Measurements from ENCODE around the gene CNTNAP1.

CNTNAP1 gene

DNA sequence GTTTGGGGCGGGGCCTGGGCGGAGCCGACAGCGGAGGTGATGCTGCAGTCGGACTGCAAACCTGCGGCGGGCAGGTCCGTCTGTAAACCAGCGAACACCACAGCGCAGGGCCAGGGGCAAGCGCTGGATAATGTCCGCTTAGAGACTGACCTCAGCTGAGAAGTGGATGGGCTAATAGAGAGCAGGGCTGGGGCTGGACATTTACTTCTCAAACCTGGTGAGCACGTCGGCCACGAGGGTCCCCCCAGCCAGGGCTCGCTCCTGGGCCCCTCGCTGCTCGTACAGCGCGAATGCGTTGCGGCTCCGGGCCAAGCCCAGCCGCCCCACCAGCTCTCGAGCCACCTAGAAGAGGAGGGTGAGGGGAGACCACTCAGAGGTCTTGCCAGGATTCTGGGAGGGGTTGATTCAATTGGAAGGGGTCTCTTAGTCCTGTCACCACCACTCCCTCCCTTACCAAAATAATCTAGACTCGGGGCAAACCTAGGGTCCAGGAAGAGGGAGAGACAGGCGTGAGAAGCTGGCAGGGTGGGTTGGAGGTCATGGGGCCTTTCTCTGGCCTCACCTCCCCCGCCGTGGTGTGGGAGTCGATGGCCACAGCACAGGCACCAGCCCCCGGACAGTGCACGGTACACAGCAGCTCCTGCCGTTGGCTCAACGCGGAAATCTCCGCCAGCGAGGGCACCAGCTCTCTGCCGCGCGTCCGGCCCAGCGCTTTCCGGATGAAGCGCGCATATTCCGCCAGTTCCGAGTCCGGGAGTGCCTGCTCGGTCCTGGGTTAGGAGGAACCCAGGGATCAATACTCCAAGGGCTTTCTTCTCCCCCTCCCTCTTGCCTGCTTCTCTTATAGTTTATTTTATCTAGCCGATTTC lies 11.3 kb upstream of the CNTNAP1 start:
- DNase-seq = no peak
- no peak for ATAC-seq

GRCh38 chr17:42672038-42672437 lies 10.3 kb upstream of the CNTNAP1 start:
- DNase-seq (no peak), ATAC-seq (no peak)

DNA sequence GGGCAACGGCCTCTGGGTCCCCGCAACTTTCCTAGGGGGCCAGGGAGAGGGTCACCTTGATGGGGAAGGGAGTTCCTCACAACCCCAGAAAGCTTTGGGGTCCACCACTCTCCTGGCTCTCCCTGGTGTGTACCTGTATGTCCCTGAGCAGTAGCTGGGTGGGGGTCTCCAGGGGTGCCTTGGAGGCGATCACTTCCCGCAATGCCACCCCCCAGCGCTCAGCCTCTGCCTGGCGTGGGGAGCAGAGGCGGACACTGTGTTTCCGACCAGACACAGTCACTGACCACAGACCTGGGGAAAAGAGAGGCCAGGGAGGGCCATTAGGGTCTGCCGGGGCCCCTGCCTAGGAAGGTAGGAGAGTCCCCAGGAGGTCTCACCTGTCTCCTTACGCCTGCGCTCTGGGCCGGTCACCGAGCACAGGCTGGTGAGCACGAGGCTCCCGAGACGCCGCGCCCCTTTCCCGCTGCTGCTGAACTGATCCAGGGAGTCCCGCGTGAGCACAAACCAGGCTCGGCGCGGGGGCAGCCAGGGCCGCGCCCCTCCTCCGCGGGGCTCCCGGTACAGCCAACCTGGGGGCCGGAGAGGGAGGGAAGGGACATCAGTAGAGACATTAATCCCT lies 9.0 kb upstream of the CNTNAP1 start:
- ATAC-seq (no peak), DNase-seq (no peak)

DNA sequence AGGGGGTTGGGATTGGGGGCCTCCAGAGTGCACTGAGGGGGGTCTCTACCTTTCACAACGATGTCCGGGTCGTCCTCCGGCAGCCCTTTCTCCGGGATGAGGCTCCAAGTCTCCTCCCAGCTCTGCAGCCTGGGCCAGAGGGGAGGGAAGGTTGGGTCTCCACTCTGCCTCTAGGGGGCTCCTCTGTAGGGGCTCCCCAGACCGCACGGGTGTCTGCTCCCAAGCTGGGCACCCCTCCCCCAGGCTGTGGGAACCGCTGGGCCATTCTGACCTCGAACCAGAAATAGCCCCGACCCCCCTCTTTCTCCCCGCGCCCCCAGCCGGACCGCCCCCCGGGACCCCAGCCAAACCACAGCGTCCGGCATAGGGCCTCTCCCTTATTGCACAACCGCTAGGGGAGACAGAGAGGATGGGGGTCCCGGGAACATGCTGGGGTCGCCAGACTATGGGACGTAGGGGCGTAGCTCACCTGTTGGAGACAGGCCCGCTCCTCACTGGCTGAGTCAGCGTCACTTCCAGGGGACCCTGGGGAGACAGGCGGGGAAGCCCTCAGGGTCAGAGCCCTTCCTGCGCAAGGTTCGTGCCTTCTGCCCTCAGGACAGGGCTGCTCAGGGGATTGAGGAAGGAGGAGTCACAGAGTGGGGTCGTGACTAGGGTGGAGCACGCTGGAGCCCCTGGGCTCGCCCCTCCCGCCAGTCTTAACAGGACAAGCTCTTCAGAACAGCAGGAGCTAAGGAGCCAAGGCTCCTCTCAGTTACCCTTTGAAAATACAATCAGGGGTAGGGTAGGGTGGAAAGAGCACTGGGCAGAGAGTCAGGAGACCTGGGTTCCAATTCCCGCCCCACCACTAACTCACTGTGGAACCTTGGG lies 8.2 kb upstream of the CNTNAP1 start:
- ATAC-seq = no peak
- peak; percentile 48 for DNase-seq

GRCh38 chr17:42674755-42675347 lies 7.5 kb upstream of the CNTNAP1 start:
- DNase-seq = no peak
- no peak for ATAC-seq

GRCh38 chr17:42675348-42675964 lies 6.9 kb upstream of the CNTNAP1 start:
- DNase-seq (no peak), ATAC-seq (no peak)

DNA sequence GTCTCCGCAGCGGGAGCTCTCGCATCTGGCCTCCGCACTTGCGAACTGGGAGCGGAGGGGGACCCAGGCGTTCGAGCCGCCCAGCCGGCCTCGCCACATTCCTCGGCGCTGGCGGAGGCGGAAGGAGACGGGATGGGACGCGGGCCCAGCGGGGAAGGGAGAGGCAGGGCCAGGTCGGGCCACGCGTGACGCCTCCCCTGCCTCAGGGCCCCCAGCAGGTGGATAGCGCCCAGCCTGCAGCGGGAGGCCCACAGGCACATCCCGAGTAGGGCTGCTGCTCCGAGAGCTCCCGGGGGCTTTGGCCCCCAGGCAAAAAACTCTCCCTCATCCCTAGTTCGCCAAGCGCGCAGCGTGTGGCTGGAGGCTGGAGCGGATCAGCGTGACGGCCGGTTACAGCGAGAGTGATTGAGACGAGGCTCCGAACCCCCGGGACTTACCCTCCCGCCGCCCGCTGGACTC lies 6.3 kb upstream of the CNTNAP1 start:
- DNase-seq (no peak), ATAC-seq (no peak)

DNA sequence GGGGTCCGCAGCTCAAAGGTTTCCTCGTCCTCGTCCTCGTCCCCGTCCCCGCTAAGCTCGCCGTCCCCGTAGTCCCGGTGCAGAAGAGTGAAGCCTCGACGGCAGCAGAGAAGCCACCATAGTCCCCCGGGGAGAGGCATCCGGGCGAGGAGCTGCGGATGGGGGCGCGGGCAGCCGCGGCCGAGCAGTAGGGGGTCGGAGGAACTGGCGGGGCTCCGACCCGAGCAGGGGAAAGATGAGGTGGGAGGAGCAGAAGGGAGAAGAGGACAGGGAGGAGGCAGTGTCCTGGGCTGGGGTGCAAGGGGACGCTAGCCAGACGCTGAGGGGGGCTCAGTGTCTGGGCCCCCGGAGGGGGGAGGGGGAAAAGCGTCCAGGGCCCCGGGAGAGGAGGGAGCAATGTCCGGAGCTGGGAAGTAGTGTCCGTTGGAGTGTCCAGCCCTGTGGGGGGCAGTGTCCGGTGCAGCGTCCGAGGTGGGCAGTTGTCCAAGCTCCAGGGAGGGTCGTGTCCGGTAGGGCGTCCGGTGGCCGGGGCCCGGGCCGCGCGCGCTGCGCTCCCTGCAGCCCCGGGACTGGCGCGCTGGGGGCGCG lies 5.8 kb upstream of the CNTNAP1 start, which contains the start of gene PLEKHH3:
PLEKHH3 (minus strand) TSS at position 571 of the 588 bp plus-strand sequence; CDS start at position 140, 431 bp downstream.
- peak; percentile 30 for DNase-seq
- ATAC-seq = no peak

GRCh38 chr17:42677012-42677857 lies 5.1 kb upstream of the CNTNAP1 start:
- peak; percentile 81 for ATAC-seq

DNA sequence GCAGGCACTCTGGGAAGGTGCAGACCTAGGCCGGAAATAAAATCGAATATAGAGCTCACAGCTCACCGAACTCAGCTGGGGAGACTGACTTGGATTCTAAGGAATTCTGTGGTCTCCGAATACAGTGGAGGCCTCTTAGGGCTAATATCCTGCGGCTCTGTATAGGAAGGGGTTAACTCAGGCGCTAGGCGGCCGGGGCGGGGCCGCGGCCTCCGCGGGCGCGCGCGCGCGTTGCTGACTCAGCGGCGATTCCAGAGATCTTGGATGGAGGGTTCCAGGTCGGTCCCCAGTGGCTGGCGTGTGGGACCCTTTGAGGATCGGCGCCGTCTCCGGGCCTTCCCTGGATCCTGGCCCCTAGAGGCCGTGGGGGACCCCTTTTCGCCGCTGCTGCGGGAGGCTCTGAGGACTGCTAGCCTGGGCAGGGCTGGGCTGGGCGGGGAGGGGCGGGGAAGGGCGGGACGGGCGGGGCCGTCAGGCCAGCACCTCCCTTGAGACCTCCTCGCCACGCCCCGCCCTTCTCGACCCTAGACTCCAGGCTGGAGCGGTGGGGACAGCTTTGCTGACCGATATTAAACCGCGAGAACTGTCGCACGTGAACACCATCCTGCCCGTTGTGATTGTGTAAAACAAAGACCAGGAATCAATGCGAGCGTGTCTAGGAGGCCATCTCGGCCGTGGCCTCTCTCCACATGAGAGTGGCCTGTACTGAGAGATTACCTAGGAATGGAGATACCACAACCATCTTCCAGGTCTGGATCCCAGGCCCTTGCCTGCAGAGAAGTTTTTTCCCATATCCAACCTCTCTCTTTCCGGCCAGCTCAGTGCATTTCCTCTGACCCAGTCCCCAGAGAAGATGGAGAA lies 4.2 kb upstream of the CNTNAP1 start:
- peak; percentile 25 for ATAC-seq
- DNase-seq = peak; percentile 83

More at GRCh38 chr17:42677012-42677857, 5.1 kb upstream of the CNTNAP1 start:
- peak; percentile 99 for DNase-seq

DNA sequence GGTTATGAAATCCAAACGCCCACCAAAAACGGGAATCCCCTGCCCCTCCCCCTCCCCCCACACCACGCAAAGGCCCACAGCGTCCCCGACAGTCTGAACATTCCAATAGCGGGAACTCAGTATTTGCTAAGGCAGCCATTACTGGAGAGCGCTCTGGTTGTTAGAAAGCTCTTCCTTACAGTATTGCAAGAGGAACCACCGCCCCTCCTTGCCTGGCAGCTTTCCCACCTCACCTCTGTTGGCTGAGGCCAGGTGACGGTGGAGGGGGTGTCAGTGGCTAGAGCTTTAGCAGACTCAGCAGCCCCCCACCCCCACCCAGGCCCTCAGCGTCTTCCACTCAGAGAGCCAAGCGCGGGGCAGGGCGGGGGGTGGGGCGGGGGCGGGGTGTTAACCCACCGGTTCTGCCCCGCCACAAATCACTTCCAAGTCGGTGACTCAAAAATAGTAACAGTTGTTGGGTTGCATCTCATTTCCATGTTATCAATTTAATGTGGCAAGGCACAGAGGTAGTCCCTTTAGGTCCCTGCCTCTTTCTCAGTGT lies 3.3 kb upstream of the CNTNAP1 start:
- ATAC-seq (peak; percentile 5), DNase-seq (peak; percentile 53)

- ATAC-seq = peak; percentile 60
- peak; percentile 80 for DNase-seq
These were observed 2.6 kb upstream of the CNTNAP1 start for GRCh38 chr17:42679492-42680330.

DNA sequence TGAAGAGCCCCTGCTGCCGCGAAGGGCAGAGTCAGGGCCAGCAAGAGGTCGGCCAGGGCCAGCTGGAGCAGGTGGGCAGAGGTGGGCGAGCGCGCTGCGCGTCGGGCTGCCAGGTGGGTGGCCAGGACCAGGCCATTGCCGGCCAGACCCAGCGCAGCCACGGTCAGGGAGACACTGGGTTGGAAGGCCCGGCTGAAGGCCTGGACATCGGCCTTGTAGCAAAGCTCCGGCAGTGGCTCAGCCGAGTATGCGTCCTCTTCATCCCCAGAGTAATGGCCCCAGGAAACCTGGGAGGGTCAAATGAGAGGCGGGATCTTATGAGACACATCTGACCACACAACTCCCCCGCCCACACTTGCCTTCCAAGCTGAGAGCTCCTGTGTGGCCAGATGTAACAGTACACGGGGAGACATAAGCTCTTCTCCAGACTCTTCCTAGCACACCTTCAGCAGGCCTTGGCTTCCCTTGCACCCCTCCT lies 2.0 kb upstream of the CNTNAP1 start:
- ATAC-seq (no peak), DNase-seq (no peak)

- no peak for ATAC-seq
- DNase-seq = peak; percentile 38
These were observed 532 bp downstream of the CNTNAP1 start for GRCh38 chr17:42682722-42683403.

DNA sequence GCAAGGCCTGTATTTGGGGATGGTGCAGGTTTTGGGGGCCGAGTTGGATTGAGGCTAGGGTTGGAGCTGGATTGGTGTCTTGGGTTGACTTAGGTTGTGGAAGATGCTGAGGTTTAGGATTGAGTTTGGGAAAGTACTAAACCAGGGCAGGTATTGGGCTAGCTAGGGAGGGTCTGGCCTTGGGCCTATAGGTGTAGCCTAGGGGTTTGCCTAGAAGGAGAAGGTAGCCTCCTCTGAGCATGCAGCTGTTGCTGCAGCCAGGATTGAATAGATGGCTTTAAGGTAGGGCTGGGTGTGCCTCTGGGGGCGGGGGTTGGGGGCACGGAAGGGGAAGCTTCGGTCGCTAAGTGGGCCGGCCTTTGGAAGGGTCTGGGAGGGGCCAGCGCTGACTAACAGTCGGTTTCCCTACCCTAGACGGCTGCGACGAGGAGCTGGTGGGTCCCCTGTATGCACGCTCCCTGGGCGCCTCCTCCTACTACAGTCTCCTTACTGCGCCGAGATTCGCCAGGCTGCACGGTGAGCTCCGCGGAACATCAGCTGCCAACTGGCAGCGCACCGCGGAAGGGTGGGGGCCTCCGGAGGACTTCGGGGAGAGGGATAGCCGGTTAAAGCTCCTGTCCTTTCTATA lies 1.2 kb downstream of the CNTNAP1 start:
- no peak for ATAC-seq
- DNase-seq = peak; percentile 35

- no peak for DNase-seq
- ATAC-seq = no peak
These were observed 2.7 kb downstream of the CNTNAP1 start for GRCh38 chr17:42684929-42685556.
